DOHH2 (cell line): ENCODE measurements around the gene DOCK8.

Experiments
- CTCF ChIP-seq: fragments of 200-600 bp; sonication (generic); IDR thresholded peaks from one replicate; pipeline ENCODE4 v1.5.1; 2014; ENCODE audit warnings: antibody characterized with exemption, mild to moderate bottlenecking, low read depth, low read length; ENCODE audit not compliant: poor library complexity, severe bottlenecking
- EZH2phosphoT487 ChIP-seq: fragments of 200-600 bp; sonication (generic); IDR thresholded peaks from 2 replicates; pipeline ENCODE4 v1.6.1; 2017; ENCODE audit warnings: borderline replicate concordance, mild to moderate bottlenecking, antibody characterized with exemption, low read length, moderate library complexity, mixed read lengths

DNA sequence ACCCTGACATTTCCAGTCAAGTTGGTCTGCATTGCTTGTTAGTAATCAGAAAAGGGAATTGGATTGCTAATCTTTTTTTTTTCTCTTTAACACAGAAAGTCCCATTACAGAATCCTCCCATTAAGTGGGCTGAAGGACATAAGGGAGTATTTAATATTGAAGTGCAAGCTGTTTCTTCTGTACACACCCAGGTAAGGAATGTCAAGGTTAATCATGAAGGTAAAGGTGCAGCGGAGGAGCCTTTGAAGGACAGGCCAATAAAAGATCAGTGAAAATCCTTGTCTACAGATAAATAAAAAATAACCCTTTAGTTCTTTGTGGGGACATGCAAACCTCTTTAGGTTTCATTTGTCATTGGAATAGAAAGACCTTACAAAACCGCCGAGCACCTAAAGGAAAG is 161.4 kb downstream of the DOCK8 start:
- TF ChIP-seq CTCF (no peak), EZH2phosphoT487 (no peak)
